ENCODE measurements around the gene USP6NL. TPM values are rescaled to one million over a fixed set of nuclear protein-coding genes. Genes with fewer than 3 reads are reported as not detected.

Gene USP6NL
- total and polyA plus RNA-seq, 9 of the 15 experiments (the other 6 are each of a cell fraction or from before 2014, with no cell fraction given) = 3.2 to 26.6 (median 19.8) TPM

DNA sequence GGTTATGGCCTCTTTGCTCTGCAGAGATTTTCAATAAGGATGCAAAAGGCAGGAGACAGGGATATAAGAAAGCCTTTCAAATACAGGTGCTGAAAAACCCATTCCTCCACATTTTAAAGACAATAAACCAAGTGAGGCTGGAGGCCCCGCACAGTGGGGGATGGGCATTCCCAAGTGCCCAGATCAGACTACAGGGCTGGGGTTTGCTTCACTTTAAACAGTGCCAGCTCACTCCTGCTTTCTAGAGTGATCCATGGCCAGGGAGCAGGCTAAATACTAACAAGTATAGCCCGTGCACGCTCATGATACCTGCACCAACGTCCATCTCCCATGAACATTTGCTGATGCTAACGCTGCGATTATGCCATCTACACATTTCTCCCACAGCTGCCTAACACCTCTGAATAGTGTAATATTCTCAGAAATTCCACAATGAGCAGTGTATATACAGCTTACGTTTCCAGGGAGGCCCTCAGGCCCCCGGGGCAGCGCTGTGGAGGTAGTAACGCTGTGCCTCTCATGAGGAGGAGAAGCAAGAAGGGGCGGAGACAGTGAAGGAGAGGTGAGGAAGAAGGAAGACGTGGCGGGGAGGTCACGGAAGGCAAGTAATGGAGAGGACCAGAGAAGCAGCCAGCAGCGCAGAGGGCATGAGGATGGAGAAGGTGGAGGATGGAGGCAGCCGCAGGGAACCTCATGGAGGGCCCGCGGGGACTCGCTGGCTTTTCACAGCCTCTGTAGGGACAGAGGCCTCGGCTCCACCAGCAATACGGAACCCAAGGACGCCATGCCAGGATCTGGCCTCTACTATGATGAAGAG lies 141.7 kb downstream of the USP6NL start (continued):
- TF ChIP-seq HINFP (tag; conservative IDR thresholded peaks at IDR 0.05; ENCODE audit: low read depth) = no peak
- no peak for TF ChIP-seq CTCF (IDR thresholded peaks at IDR 0.05 in 2 of 3, conservative IDR thresholded peaks at IDR 0.05 in 1 of 3; ENCODE audit: insufficient read depth in 2 of 3, low read depth in 1 of 3, low read length in 3 of 3)
- no peak for TF ChIP-seq SMAD3 (CRISPR knock-in tag; conservative IDR thresholded peaks at IDR 0.05)
- TF ChIP-seq, protein P1, sequence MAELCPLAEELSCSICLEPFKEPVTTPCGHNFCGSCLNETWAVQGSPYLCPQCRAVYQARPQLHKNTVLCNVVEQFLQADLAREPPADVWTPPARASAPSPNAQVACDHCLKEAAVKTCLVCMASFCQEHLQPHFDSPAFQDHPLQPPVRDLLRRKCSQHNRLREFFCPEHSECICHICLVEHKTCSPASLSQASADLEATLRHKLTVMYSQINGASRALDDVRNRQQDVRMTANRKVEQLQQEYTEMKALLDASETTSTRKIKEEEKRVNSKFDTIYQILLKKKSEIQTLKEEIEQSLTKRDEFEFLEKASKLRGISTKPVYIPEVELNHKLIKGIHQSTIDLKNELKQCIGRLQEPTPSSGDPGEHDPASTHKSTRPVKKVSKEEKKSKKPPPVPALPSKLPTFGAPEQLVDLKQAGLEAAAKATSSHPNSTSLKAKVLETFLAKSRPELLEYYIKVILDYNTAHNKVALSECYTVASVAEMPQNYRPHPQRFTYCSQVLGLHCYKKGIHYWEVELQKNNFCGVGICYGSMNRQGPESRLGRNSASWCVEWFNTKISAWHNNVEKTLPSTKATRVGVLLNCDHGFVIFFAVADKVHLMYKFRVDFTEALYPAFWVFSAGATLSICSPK (IDR thresholded peaks at IDR 0.05; ENCODE audit: borderline replicate concordance) = no peak
- TF ChIP-seq MCM3 (IDR thresholded peaks at IDR 0.05) = no peak
- no peak for TF ChIP-seq HDAC2 (IDR thresholded peaks at IDR 0.05)
- TF ChIP-seq ZNF311 (CRISPR knock-in tag; IDR thresholded peaks at IDR 0.05) = no peak
- TF ChIP-seq NR4A1 (CRISPR knock-in tag; IDR thresholded peaks at IDR 0.05) = no peak
- TF ChIP-seq NR4A1 (tag; IDR thresholded peaks at IDR 0.05) = no peak
- no peak for TF ChIP-seq HMBOX1 (IDR thresholded peaks at IDR 0.05)
- TF ChIP-seq, protein P2, sequence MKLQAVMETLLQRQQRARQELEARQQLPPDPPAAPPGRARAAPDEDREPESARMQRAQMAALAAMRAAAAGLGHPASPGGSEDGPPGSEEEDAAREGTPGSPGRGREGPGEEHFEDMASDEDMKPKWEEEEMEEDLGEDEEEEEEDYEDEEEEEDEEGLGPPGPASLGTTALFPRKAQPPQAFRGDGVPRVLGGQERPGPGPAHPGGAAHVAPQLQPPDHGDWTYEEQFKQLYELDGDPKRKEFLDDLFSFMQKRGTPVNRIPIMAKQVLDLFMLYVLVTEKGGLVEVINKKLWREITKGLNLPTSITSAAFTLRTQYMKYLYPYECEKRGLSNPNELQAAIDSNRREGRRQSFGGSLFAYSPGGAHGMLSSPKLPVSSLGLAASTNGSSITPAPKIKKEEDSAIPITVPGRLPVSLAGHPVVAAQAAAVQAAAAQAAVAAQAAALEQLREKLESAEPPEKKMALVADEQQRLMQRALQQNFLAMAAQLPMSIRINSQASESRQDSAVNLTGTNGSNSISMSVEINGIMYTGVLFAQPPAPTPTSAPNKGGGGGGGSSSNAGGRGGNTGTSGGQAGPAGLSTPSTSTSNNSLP (IDR thresholded peaks at IDR 0.05; ENCODE audit: borderline replicate concordance, low read depth, low read length) = no peak
- TF ChIP-seq EP300 (IDR thresholded peaks at IDR 0.05; ENCODE audit: low read length) = no peak
- TF ChIP-seq ELK1 (CRISPR knock-in tag; IDR thresholded peaks at IDR 0.05) = no peak
